T-helper 1 cell treated with Interleukin-12 subunit alpha and Interleukin-12 subunit beta and Interleukin-4 antibody, amounts not matched to agents 30 μg/mL and 1 μg/mL, for 36 hours (primary cell): Measurements from ENCODE around the gene CCDC89.
A peak's percentile ranks its signal among the peaks of the same experiment; 100 is the strongest.

Experiments
- H3K27ac Mint-ChIP-seq: one replicate; pipeline ENCODE4 v1.8.0; 2021; ENCODE audit warnings: mild to moderate bottlenecking, mixed read lengths
- H3K27me3 Mint-ChIP-seq: one replicate; pipeline ENCODE4 v1.8.0; 2021; ENCODE audit warnings: low read depth, mixed read lengths
- H3K36me3 Mint-ChIP-seq: one replicate; pipeline ENCODE4 v1.8.0; 2021; ENCODE audit warnings: low read depth, mixed read lengths
- H3K4me1 Mint-ChIP-seq: one replicate; pipeline ENCODE4 v1.8.0; 2021; ENCODE audit warnings: low read depth, mixed read lengths
- H3K4me3 Mint-ChIP-seq: one replicate; pipeline ENCODE4 v1.8.0; 2021; ENCODE audit warnings: mild to moderate bottlenecking, moderate library complexity, mixed read lengths
- H3K9me3 Mint-ChIP-seq: one replicate; pipeline ENCODE4 v1.8.0; 2021; ENCODE audit warnings: mixed read lengths

The CCDC89 gene

DNA sequence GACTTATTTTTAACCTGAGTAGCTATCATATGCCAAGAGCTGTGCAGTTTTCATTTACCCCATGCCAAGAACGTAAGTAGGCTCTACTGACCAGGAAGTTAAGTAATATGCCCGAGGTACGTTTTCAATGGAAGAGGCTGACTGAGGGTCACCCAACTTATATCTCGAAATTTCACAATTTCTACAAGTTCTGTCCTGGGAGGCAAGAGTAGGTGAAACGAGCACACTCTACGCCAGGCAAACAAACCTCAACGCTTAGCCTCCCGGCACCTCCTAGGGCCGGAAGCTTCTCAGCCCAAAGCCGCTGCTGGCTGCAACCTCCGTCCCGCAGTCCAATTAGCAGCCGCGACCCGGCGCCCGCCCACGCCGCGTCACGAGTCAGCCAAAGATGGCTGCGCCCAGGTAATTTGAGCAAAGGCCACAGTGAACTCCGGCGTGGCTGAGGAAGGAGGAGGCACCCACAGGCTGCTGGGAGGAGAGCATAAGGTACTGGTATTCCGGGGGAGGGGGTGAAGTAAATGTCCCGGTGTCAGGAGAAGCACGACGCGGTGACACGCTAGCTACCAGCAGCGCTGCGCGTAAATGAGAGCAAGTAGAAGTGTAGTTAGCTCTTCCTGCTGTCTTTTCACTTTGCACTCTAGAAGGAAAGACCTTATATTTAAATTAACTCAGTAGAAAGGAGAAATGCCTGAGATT is 38.2 kb downstream of the CCDC89 start, which contains the start of gene TMEM126A:
TSS of gene TMEM126A (plus strand) at position 364 of the 696 bp plus-strand sequence. CDS start 2,289 bp downstream, outside the sequence.
- peaks cover 27% of the 10 kb centered on the region for H3K27me3 Mint-ChIP-seq
- H3K9me3 Mint-ChIP-seq = no peaks in the 10 kb centered on the region
- H3K4me3 Mint-ChIP-seq = peak within 1 kb of the TSS; percentile 98
- peak within 1 kb of the TSS; percentile 96 for H3K27ac Mint-ChIP-seq
- peaks cover 6% of the 10 kb centered on the region for H3K36me3 Mint-ChIP-seq
- H3K4me1 Mint-ChIP-seq = peaks cover 22% of the 10 kb centered on the region

- peaks cover 19% of the 10 kb centered on the region for H3K4me1 Mint-ChIP-seq
- H3K4me3 Mint-ChIP-seq = peak overlapping the region; percentile 98
- H3K27me3 Mint-ChIP-seq = peaks cover 34% of the 10 kb centered on the region
- peaks cover 6% of the 10 kb centered on the region for H3K36me3 Mint-ChIP-seq
- H3K9me3 Mint-ChIP-seq = no peaks in the 10 kb centered on the region
- peak overlapping the region; percentile 96 for H3K27ac Mint-ChIP-seq
Measured at GRCh38 chr11:85647078-85647477, 38.9 kb downstream of the CCDC89 start.

DNA sequence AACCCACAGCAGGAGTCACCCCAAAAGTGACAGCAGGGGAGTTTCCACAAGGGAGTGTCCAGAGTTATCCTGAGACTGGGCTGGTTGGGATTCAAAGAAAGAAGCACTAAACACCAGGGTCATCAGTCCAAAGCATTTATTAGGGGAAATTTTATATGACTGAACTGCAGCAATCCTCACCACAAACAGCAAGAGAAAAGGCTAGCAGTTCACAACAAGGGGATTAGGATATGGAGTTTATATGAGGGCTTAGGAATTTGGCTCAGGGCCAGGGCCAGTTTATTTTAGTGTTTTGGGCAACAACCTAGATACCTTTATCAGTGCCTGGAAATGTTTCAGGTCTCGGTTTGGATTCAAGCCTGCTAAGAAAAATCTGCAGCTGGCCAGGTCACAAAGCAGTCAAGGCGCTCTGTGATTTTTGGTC is 42.8 kb downstream of the CCDC89 start:
- Mint-ChIP-seq H3K9me3 (no peaks in the 10 kb centered on the region), H3K4me1 (peaks cover 10% of the 10 kb centered on the region), H3K27me3 (peaks cover 59% of the 10 kb centered on the region), H3K4me3 (no peak overlapping the region), H3K36me3 (peaks cover 2% of the 10 kb centered on the region), H3K27ac (no peak overlapping the region)

- Mint-ChIP-seq H3K4me1 (peaks cover 5% of the 10 kb centered on the region), H3K9me3 (no peaks in the 10 kb centered on the region), H3K36me3 (peaks cover 23% of the 10 kb centered on the region), H3K27ac (no peak overlapping the region), H3K27me3 (peaks cover 1% of the 10 kb centered on the region), H3K4me3 (no peak overlapping the region)
Measured at GRCh38 chr11:85634747-85635146, 51.2 kb downstream of the CCDC89 start.
